GM18507 (cell line): Measurements from ENCODE around the gene DDIAS.

Experiments used
- DNase-seq: peaks from one replicate; pipeline ENCODE4 v3.0.0; 2011; ENCODE audit warnings: low read depth; ENCODE audit not compliant: insufficient read length; ENCODE audit errors: extremely low spot score
- FAIRE-seq: peaks from 2 replicates; lab custom pipeline; 2011; peaks lifted over from hg19 to GRCh38; lab: Jason Lieb, UNC

Gene DDIAS

DNA sequence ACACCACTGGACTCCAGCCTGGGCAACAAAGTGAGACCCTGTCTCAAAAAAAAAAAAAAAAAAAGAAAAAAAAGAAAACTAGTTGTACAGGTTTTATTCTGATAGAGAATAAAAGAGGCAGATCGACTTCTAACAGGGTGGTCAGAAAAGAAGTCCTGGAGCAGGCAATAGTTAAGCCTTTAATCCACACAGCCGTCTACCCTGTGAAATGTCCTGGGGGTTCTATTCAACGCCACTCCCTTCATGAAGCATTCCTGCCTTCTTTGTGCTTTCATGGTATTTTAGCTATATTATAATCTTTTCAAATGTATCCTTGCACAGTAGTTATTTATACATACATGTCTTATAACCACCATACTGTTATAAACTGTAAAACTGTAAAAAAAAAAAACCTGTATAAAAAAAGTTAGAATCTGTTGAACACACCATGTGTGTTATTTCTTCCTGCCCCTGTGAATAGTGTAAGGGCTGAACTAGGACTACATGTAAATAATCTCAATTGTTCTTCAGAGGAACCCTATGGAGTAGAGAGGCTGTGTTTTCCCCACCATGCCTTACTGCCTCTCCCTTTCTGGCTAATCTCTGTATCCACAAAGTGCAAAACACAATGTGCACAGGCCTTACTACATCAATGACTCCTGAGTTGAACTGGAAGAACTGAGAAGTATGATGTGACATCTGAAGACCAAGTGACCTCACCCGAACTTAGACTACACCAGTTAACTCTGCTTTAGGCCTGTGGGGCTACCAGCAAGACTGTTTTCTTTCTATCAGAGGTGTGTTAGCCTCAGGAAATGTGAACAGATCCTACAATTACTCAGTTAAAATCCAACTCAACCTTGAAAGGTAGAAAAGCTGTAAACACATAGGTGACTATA, 26.7 kb upstream of the DDIAS start:
- DNase-seq (no peak), FAIRE-seq (no peak)

DNA sequence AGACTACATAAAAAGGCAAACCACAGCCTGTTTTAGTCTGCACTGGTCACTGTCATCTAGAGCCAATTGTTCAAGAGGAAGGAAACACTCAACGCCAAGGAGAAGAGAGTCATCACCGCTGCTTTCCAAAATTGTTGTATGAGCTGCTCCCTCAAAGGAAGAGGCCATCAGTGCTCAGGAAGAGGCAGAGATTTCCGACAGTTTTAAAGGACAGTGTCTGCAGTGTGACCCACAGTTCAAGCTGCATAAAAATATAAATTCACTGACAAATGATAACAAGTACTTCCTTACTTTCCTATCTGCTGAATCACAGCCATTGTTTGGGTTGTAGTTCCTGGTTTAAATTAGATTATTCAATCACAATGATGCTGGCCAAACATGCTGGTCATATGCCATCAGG, 17.7 kb upstream of the DDIAS start:
- no peak for DNase-seq
- FAIRE-seq = no peak

DNA sequence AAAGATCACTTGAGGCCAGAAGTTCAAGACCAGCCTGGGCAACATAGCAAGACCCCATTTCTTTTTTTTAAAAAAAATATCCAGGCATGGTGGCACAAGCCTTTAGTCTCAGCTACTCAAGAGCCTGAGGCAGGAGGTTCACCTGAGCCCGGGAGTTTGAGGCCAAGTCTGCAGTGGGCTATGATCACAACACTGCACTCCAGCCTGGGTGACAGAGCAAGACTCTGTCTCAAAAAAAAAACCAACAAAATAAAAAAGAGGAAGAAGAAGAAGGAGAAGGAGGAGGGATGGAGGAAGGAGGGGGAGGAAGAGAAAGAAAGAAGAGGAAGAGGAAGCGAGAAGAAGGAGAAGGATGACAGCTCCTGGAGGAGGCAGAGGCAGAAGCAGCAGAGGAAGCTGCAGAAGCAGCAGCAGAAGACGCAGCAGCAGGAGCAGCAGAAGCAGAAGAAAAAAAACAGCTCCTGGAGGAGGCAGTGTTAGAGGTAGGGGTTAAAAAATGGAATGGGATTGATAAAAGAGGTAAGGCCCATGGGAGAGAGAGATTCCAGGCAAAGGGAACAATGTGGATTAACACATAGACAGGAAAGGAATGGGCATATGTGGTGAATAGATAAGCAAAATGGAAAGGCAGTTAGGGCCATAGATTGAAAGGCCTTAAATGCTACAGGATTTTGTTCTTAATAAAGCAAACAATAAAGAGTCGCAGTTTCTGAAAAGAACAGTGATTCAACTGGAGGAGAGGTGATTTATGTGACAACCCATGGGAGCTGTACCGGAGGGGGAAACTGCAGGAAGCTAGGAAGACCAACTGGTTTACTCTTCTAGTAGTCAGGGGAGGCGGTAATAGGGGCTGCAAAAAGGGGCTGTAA, 12.2 kb upstream of the DDIAS start:
- FAIRE-seq (no peak), DNase-seq (no peak)

DNA sequence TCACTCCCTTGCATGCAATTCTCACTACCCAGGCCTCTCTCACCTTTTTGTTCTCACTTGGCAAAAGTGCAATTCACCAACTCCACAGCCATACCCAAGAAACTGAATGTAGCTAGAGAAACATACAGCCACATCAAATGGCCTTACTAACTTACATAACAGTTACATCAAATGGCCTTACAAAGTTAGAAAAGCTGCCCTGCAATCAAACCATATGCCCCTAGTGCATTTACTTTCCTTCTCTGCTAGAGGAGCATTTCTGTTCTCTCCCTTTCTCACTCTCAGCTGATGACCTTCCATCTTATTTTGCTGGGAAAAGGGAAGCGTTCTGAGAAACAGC, 11.6 kb upstream of the DDIAS start:
- DNase-seq (no peak), FAIRE-seq (no peak)

DNA sequence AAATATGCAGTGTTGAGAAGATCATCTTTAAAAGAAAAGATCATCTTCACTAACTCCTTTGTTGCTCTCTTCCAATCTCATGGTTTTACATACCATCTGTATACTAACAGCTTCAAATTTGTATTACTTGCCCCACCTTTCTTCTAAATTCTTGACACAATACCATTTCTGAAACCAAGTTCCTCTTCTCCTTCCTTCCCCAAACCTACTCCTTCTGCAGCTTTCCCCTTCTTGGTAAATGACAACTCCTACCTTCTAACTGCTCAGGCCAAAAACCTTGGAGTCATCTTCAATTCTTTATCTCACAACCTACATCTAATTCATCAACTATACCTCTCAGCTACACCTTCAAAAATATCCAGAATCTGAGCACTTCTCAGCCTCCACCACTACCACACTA, 10.6 kb upstream of the DDIAS start:
- FAIRE-seq (no peak), DNase-seq (no peak)

DNA sequence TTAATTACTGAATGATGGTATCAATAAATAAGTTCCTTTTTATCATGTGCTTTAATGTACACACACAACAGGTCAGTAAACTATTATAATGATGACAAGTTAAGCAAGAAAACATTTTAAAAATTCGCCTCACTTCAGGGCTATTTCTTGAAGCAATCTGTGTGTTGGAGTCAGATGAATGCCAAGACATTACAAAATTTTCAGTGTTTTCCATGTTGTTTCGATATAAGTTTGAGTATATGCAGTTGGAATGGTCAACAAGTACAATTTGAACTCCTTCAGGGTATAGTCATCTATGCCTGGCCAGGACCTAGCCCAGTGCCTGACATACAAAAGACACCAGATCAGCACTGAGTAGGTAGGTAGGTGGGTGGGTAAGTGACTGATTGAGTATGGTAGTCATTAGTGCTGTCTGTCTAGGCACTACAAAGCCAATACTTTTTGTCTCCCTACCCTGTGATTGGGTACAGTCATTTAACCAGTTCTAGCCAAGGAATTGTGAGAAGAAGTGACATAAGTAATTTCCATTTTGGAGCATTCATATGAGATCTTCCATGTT, 8.8 kb upstream of the DDIAS start:
- DNase-seq (no peak), FAIRE-seq (no peak)

DNA sequence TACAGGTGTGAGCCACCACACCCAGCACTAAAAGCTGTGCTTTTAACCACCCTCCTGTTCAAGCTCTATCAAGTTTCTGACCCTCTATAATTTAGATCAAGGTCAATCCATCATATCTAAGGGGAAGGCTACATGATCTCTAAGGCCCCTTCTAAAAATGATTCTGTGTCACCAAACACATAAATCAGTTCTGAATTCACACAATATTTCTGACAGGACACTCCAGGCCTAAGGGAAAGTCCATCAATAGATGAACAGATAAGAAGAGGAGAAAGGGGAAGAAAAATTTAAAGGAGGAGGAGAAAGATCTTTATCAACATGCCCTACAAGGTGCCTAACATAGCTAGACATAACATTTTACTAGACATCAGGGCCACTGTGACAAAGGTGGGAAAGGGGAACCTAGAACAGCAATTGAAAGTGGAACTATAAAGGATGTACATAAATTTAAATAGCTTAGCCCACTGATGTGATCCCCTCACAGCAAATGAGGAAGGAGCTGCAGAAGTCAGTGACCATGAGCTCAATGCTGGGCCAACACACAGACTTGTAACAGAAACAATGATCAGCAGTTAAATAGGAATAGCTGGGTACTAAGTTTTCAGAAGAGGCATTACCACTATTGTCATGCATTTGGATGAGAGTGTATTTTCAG, 6.0 kb upstream of the DDIAS start:
- no peak for DNase-seq

DNA sequence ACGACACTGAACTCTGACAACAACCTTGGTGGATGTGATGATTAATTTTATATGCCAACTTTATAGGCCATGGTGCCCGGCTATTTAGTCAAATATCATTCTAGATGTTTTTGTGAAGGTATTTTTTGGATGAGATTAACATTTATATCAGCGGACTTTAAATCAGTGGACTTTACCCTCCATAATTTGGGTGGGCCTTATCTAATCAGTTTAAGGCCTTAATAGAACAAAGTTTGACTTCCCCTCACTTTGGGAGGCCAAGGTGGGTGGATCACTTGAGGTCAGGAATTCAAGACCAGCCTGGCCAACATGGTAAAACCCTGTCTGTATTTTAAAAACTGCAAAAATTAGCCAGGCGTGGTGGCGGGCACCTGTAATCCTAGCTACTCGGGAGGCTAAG, 5.4 kb upstream of the DDIAS start:
- DNase-seq (no peak), FAIRE-seq (no peak)

More for the DNA sequence above, 6.0 kb upstream of the DDIAS start:
- peak; percentile 35 for FAIRE-seq

DNA sequence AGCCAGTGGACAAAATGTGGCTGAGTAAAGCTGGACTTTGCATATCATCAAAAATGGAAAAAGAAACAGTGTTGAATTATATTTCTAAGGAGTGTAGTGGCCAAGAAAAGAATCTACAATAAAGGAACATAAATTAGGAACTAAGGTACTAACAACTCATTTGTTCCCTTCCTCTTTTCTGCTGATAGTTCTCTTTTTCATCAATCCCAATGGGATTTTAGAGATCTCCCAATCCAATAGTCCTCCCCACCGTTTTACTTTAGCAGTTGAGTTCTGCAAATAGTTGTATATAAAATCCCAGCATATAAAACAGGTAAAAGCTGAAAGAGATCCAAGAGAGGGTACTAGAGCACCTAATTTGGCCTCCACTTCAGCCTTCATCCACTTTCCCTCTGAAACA, 3.3 kb upstream of the DDIAS start:
- no peak for FAIRE-seq
- DNase-seq = no peak

DNA sequence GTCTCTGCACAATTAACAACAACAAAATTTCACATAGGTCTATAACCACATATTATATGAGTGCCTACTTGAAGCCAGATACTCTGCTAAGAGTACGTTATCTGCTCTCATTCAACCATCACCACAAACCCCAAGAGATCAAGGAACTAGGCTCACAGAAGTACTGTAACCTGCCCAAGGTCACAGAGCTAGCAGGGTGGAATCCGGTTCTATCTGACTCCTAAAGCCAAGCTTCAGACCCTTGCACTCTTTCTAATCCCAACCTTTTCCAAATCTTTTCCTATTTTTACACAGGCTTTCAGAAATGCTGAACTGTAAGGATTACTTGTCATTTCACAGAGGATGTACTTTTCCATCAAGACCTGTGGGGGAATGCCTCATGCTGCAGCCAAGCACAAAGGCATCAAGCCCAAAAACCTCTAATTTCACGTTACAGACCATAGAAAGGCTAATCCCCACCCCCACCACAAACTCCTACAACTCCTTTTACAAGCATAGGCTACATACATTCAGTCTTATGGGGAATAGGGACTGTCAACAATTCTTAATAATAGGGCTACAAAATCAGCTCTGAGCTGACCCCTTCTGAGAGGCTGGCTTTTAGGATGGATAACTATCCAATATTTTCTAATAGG, 2.2 kb upstream of the DDIAS start:
- DNase-seq (no peak), FAIRE-seq (no peak)

DNA sequence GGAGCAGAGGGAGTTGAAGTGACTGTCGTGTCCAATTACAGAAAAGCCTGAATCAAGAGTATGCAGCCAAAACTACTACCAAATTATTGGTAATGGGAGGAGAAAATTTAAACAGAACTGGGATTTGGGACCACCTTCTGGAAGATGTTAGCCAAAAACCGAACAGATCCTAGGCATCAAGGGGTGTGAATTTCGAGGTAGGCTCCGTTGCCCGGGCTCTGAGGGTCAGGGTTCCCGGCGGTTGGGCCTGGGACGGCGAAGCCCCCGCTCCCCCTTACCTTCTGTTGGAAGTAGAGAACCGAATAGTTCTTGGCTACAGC, 1.6 kb upstream of the DDIAS start:
- DNase-seq (no peak), FAIRE-seq (no peak)

DNA sequence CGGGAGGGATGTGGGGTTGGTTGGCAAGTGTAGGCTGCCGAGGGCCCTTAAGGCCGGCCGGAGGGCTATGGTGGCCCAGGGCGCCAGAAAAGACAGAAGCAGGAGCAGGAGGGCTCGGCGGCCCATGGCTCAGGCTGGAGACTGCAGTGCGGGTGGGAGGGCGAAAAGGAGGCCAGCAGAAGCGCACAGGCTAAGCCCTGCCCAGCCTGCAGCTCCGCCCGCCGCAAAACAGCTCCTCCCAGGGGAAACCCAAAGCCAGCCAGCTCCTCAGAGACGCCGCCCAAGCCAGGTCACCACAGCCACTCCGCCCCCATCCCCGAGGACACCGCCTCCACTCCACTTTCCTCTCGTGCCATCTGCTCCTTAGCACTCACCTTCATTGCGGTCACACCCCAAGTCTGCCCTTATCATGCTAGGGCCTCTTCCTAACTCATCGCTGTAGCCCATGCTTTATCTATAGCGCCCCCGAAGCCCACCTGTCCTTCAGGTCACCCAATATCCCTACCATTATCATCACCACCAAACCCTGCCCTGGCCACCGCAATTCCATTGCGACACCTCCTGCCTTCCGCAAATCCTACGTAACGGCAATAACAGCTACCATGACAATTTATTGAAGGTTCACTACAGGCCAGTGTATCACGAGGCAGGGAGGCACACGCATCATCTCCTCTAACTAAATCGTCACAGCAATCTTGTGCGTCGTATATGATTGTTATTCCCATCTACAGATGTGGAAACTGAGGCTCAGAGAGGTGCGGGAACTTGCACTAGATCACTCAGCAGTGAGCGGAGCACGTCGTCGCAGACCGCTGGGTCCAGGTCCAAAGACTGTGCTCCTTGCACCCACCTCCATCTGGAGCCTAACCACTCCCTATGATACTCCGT, 1.0 kb upstream of the DDIAS start, which contains the start of gene PRCP:
Gene PRCP (minus strand): TSS at position 154 of the 888 bp plus-strand sequence. CDS start 28 bp downstream, at position 126.
- peak; percentile 95 for FAIRE-seq

DNA sequence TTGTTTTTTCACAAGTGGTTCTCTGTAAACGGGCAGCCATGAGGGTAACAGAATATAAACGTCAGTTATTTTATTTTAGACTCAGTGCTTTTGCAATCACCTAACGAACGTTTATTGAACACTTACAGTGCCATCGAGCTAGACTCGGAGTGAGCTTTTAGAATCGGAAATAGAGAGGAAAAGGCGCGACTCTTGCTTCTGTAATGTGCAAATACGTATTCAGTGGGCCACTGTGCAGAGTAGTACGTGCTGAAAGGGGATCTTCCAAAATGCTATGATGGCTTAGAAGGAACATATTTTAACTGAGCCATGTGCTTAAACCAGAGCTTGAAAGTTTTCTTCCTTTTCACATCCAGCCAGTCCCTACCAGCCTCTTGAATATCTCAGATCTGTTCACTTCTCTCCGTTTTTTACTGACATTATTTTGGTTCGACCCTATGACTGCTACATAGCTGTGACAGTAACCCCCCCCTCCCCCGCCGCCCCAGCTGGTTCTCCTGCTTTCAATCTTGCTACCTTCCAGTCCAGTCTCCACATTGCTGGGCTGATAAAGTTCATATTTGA, 468 bp downstream of the DDIAS start:
- DNase-seq = no peak
- FAIRE-seq = no peak

More for the DNA sequence above, 1.0 kb upstream of the DDIAS start, which contains the start of gene PRCP:
- peak; percentile 82 for DNase-seq

DNA sequence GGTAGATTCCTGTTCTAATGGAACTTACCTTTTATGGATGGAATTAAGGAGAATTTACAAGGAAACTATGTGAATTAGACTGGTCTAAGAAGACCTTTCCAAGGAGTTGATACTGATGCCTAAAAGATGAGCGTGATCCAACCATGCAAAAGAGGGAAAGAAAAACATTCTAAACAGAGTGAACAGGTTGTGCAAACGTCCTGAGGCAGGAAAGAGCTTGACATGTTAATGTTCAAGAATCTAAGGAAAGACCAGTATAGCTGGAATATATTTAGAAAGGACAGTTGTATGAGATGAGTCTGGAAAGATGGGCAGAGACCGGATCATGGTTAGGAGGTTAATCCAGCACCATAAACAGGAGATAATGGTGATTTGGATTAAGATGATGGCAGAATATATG, 1.3 kb downstream of the DDIAS start:
- DNase-seq (no peak), FAIRE-seq (no peak)

DNA sequence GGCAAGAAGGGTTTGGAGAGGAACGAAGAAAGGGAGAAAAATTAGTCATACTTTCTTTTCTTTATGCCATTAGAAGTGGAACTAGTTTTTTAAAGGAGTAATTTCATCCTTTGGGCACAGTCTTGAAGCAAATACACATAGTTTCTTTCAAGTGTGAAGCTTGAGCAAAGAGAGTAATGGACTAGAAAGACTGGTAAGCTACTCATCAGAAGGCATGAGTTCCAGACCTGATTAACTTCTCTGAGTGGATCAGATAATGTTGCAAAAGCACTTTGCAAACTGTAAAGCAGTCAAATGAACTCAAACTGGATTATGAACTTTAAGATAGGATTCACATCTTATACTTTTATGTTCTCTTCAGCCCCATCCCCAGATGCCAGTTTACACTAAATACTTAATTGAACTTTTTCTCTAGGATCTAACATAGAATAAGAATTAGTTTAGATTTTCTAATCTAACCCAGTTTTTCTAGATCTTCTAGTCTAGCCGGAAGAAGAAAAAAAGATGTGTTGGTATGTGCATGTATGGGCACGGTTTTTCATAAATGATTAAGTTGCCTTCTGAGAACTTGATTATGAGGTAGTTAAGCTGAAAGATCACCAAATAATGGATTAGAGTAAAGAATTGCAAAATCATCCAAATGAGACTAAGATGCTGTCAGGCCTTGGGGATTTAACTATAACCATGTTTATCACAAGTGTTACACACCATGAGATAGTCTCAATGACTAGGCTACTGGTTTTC, 2.5 kb downstream of the DDIAS start:
- no peak for FAIRE-seq
- DNase-seq = no peak

DNA sequence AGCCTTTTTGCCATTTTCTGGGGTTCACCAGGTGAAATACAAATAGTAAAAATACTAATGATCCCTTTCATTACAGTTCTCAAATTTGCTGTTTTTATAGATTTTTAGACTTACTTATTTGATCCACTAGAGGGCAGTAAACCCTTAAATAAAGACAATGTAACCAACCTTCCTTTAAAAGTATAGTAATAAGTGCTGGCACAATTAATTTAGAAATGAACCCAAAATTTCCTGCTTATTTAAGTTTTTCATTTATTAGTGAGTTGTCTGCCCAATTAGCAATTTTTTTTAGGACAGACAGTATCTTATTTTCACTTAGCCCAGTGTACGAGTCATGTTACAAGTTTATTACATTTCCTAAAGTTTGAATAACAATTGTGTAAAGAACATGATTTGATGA, 4.7 kb downstream of the DDIAS start:
- FAIRE-seq = no peak

DNA sequence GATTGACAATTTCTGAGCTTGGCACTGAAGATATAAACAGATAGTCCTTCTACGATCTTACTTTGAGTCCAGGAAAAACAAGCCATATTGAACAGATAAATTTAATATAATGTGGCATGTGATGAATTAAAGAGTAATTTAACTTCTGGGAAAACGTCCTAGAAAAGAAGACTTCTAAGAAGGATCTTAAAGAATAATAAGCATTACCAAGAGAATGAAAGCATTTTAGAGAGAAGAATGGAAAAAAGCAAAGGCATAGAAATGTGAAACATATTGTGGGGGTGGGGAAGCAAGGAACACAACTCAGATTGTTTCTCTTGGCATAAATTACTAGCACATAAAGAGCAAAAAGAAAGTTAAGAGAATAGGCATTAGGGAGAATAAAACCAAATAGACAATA, 5.4 kb downstream of the DDIAS start:
- FAIRE-seq = no peak
- no peak for DNase-seq

More for the DNA sequence above, 4.7 kb downstream of the DDIAS start:
- no peak for DNase-seq

DNA sequence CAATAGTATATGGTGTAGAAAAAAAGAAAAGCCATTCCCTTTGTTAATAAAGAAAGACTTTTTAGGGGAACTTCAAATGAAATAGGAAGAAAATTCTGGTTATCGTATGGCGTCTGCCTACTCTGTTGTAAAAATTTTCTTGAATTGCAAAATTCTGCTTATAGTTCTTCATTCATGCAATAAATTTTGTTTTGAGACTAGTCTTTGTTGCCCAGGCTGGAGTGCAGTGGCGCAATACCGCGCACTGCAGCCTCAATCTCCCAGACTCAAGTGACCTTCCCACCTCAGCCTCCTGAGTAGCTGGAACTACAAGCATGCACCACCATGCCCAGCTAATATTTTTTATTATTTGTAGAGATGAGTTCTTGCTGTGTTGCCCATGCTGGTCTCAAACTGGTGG, 5.8 kb downstream of the DDIAS start:
- DNase-seq (no peak), FAIRE-seq (no peak)
